Neutrophil (primary cell): ENCODE measurements around the gene HTR4.

Source experiments
- H3K27ac ChIP-seq: fragments of 200-600 bp; sonication (generic); 2 replicates; pipeline ENCODE4 v1.5.1; 2016; ENCODE audit warnings: mild to moderate bottlenecking, moderate library complexity
- H3K27me3 ChIP-seq: fragments of 200-600 bp; sonication (generic); 2 replicates; pipeline ENCODE4 v1.6.0; 2016; ENCODE audit warnings: mild to moderate bottlenecking
- H3K36me3 ChIP-seq: fragments of 200-600 bp; sonication (generic); 2 replicates; pipeline ENCODE4 v1.5.1; 2017
- H3K4me1 ChIP-seq, 2 experiments: fragments of 200-600 bp in 1 of 2; sonication (generic) in 1 of 2; 1 replicate in 1 of 2; 2 replicates in 1 of 2; pipeline versions ENCODE4 v1.5.1 to v1.6.1; 2013 to 2016; ENCODE audit warnings: low read depth in 1 of 2, low read length in 1 of 2, mild to moderate bottlenecking in 1 of 2, moderate library complexity in 1 of 2; ENCODE audit not compliant: control insufficient read depth in 1 of 2, insufficient read depth in 1 of 2
- H3K4me3 ChIP-seq, 2 experiments: fragments of 200-600 bp in 1 of 2; sonication (generic) in 1 of 2; 1 replicate in 1 of 2; 2 replicates in 1 of 2; pipeline ENCODE4 v1.5.1; 2013 to 2016; ENCODE audit warnings: low read depth in 1 of 2, low read length in 1 of 2, mild to moderate bottlenecking in 1 of 2, moderate library complexity in 1 of 2
- H3K9me3 ChIP-seq: fragments of 200-600 bp; sonication (generic); 2 replicates; pipeline ENCODE4 v1.5.1; 2016
- CTCF ChIP-seq: fragments of 200-600 bp; sonication (generic); IDR thresholded peaks from 2 replicates; pipeline ENCODE4 v1.5.1; 2016; ENCODE audit warnings: antibody characterized with exemption

HTR4 gene

GRCh38 chr5:148497757-148498156 is 156.6 kb downstream of the HTR4 start:
- Histone ChIP-seq H3K27ac (no peak overlapping the region), H3K4me1 (no peaks in the 10 kb centered on the region), H3K4me3 (no peak overlapping the region), H3K9me3 (no peaks in the 10 kb centered on the region), H3K27me3 (no peaks in the 10 kb centered on the region), H3K36me3 (no peaks in the 10 kb centered on the region)
- no peak for TF ChIP-seq CTCF

GRCh38 chr5:148492351-148492750 is 162.0 kb downstream of the HTR4 start:
- Histone ChIP-seq H3K4me1 (no peaks in the 10 kb centered on the region), H3K36me3 (no peaks in the 10 kb centered on the region), H3K4me3 (no peak overlapping the region), H3K27ac (no peak overlapping the region), H3K27me3 (peaks cover 13% of the 10 kb centered on the region), H3K9me3 (no peaks in the 10 kb centered on the region)
- TF ChIP-seq CTCF, result no peak

GRCh38 chr5:148491793-148492184 is 162.5 kb downstream of the HTR4 start:
- Histone ChIP-seq H3K9me3 (no peaks in the 10 kb centered on the region), H3K4me1 (no peaks in the 10 kb centered on the region), H3K27me3 (peaks cover 13% of the 10 kb centered on the region), H3K36me3 (no peaks in the 10 kb centered on the region), H3K27ac (no peak overlapping the region), H3K4me3 (no peak overlapping the region)
- TF ChIP-seq CTCF, result no peak

- TF ChIP-seq CTCF, result no peak
- Histone ChIP-seq H3K27ac (no peak overlapping the region), H3K4me1 (no peaks in the 10 kb centered on the region), H3K9me3 (no peaks in the 10 kb centered on the region), H3K36me3 (no peaks in the 10 kb centered on the region), H3K27me3 (peaks cover 16% of the 10 kb centered on the region), H3K4me3 (no peak overlapping the region)
These were observed 163.1 kb downstream of the HTR4 start for GRCh38 chr5:148491015-148491792.

- Histone ChIP-seq H3K9me3 (no peaks in the 10 kb centered on the region), H3K27me3 (peaks cover 16% of the 10 kb centered on the region), H3K4me3 (no peak overlapping the region), H3K27ac (no peak overlapping the region), H3K4me1 (no peaks in the 10 kb centered on the region), H3K36me3 (no peaks in the 10 kb centered on the region)
- no peak for TF ChIP-seq CTCF
These were observed 165.6 kb downstream of the HTR4 start for GRCh38 chr5:148488757-148489156.
